Adipocyte (in vitro differentiated cells): ENCODE results near the gene USP16.
"Not testable (repeated sequence)": the region's sequence is repeated elsewhere in the genome, so short reads cannot be mapped to it uniquely, and the experiment has no call there.

Experiments used
- DNase-seq: peaks from one replicate; pipeline ENCODE4 v3.0.0-alpha.2; 2015; ENCODE audit warnings: low read depth
- H3K27me3 ChIP-seq: replicated peaks from 2 replicates; pipeline ENCODE4 v1.7.0; 2013; ENCODE audit warnings: mild to moderate bottlenecking, low read length, moderate library complexity; ENCODE audit not compliant: control insufficient read depth, insufficient read depth
- H3K36me3 ChIP-seq: 2 replicates; pipeline ENCODE4 v1.7.0; 2013; ENCODE audit warnings: low read length, mild to moderate bottlenecking, moderate library complexity; ENCODE audit not compliant: control insufficient read depth, insufficient read depth, severe bottlenecking
- H3K4me1 ChIP-seq: 2 replicates; pipeline ENCODE4 v1.7.0; 2013; ENCODE audit warnings: mild to moderate bottlenecking, low read length, moderate library complexity; ENCODE audit not compliant: control insufficient read depth, insufficient read depth
- H3K4me3 ChIP-seq: 2 replicates; pipeline ENCODE4 v1.7.0; 2013; ENCODE audit warnings: mild to moderate bottlenecking, low read length, moderate library complexity
- H3K9ac ChIP-seq: 2 replicates; pipeline ENCODE4 v1.7.0; 2013; ENCODE audit warnings: mild to moderate bottlenecking, low read length, moderate library complexity
- H3K9me3 ChIP-seq: 2 replicates; pipeline ENCODE4 v1.7.0; 2013; ENCODE audit warnings: mild to moderate bottlenecking, low read length, moderate library complexity; ENCODE audit not compliant: control insufficient read depth

USP16 gene

DNA sequence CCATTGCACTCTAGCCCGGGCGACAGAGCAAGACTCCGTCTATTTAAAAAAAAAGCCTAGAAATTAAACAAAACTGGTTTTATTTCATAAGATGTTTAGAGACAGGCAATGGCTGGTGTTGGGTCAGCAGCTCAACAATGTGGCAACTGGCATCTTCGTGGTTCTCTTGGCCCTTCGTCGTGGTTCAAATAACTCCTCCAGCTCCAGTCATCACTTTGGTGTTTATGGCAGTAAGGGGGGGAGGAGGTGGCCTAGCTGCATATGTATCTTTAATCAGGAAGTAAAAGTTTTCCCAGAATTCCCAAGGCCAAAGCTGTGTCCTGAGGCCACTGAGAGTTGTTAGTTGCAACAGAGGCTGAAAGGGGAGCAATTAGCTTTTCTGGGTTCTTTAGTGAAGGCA, 18.8 kb upstream of the USP16 start:
- Histone ChIP-seq H3K4me3 (no peak overlapping the region), H3K9ac (no peak overlapping the region), H3K4me1 (peaks cover 4% of the 10 kb centered on the region), H3K36me3 (peaks cover 34% of the 10 kb centered on the region), H3K9me3 (no peaks in the 10 kb centered on the region), H3K27me3 (no peaks in the 10 kb centered on the region)
- no peak for DNase-seq

GRCh38 chr21:29007135-29007534, 17.3 kb upstream of the USP16 start:
- H3K36me3 ChIP-seq = peaks cover 34% of the 10 kb centered on the region
- no peak for DNase-seq
- H3K9ac ChIP-seq = no peak overlapping the region
- H3K4me3 ChIP-seq = no peak overlapping the region
- H3K27me3 ChIP-seq = no peaks in the 10 kb centered on the region
- peaks cover 4% of the 10 kb centered on the region for H3K4me1 ChIP-seq
- no peaks in the 10 kb centered on the region for H3K9me3 ChIP-seq

- no peaks in the 10 kb centered on the region for H3K9me3 ChIP-seq
- H3K4me1 ChIP-seq = peaks cover 4% of the 10 kb centered on the region
- no peak overlapping the region for H3K9ac ChIP-seq
- no peak for DNase-seq
- no peaks in the 10 kb centered on the region for H3K27me3 ChIP-seq
- H3K4me3 ChIP-seq = no peak overlapping the region
- peaks cover 34% of the 10 kb centered on the region for H3K36me3 ChIP-seq
Measured at GRCh38 chr21:29007810-29008209, 16.7 kb upstream of the USP16 start.

GRCh38 chr21:29008367-29008766, 16.1 kb upstream of the USP16 start:
- DNase-seq = no peak
- Histone ChIP-seq H3K4me1 (peaks cover 4% of the 10 kb centered on the region), H3K9ac (no peak overlapping the region), H3K27me3 (no peaks in the 10 kb centered on the region), H3K4me3 (no peak overlapping the region), H3K36me3 (peaks cover 34% of the 10 kb centered on the region), H3K9me3 (no peaks in the 10 kb centered on the region)

DNA sequence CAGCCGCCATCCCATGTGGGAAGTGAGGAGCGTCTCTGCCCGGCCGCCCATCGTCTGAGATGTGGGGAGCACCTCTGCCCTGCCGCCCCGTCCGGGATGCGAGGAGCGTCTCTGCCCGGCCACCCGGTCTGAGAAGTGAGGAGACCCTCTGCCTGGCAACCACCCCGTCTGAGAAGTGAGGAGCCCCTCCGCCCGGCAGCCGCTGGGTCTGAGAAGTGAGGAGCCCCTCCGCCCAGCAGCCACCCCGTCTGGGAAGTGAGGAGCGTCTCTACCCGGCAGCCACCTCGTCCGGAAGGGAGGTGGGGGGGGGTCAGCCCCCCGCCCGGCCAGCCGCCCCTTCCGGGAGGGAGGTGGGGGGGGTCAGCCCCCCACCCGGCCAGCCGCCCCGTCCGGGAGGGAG, 13.2 kb upstream of the USP16 start:
- H3K9me3 ChIP-seq, H3K9ac ChIP-seq, H3K4me1 ChIP-seq, DNase-seq, H3K4me3 ChIP-seq, H3K27me3 ChIP-seq: not testable (repeated sequence)
- peaks cover 28% of the 10 kb centered on the region for H3K36me3 ChIP-seq

GRCh38 chr21:29017639-29018237, 6.7 kb upstream of the USP16 start:
- Histone ChIP-seq H3K9ac (peak overlapping the region; percentile 93), H3K36me3 (no peaks in the 10 kb centered on the region), H3K4me1 (peaks cover 15% of the 10 kb centered on the region), H3K27me3 (no peaks in the 10 kb centered on the region), H3K4me3 (peak overlapping the region; percentile 91), H3K9me3 (no peaks in the 10 kb centered on the region)
- no peak for DNase-seq

DNA sequence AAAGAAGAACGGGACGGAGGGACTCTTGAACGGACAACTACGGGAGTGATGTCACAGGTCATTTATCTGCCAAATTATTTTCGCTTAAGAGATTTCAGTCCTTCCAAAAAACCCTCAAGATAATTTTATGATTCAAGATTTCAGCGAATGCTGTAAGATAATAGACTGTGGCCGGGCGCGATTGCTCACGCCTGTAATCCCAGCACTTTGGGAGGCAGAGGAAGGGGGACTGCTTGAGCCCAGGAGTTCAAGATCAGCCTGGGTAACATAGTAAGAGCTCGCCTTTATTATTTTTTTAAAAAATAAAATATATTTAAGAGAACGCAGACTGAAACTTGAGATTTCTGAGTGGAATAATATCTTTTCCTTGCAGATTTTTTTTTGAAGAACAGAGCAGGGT, 5.9 kb upstream of the USP16 start:
- peak; percentile 30 for DNase-seq
- no peaks in the 10 kb centered on the region for H3K36me3 ChIP-seq
- H3K9ac ChIP-seq = peak overlapping the region; percentile 93
- no peaks in the 10 kb centered on the region for H3K9me3 ChIP-seq
- no peaks in the 10 kb centered on the region for H3K27me3 ChIP-seq
- peaks cover 15% of the 10 kb centered on the region for H3K4me1 ChIP-seq
- peak overlapping the region; percentile 91 for H3K4me3 ChIP-seq

DNA sequence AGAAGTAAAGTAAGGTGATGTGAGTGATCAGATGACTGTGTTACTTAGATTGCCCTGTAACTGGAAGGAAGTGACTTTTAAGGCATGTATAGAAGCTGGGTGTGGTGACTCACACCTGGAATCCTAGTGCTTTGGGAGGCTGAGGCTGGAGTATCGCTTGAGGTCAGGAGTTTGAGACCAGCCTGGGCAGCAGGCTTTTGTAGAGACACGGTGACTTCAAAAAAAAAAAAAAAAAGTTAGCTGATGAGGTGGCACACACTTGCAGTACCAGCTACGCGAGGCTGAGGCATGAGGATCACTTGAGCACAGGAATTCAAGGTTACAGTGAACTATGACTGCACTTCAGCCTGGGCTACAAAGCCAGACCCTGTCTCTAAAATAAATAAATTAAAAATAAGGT, 2.3 kb upstream of the USP16 start:
- Histone ChIP-seq H3K4me1 (peaks cover 24% of the 10 kb centered on the region), H3K9me3 (no peaks in the 10 kb centered on the region), H3K27me3 (no peaks in the 10 kb centered on the region), H3K9ac (no peak overlapping the region), H3K4me3 (no peak overlapping the region), H3K36me3 (no peaks in the 10 kb centered on the region)
- no peak for DNase-seq

- H3K9ac ChIP-seq = peak overlapping the region; percentile 95
- peak overlapping the region; percentile 90 for H3K4me3 ChIP-seq
- peak; percentile 50 for DNase-seq
- no peaks in the 10 kb centered on the region for H3K9me3 ChIP-seq
- H3K27me3 ChIP-seq = no peaks in the 10 kb centered on the region
- peaks cover 4% of the 10 kb centered on the region for H3K36me3 ChIP-seq
- peaks cover 20% of the 10 kb centered on the region for H3K4me1 ChIP-seq
Measured at GRCh38 chr21:29025328-29025713, 853 bp downstream of the USP16 start.

- no peak overlapping the region for H3K4me3 ChIP-seq
- peaks cover 26% of the 10 kb centered on the region for H3K36me3 ChIP-seq
- H3K4me1 ChIP-seq = peaks cover 29% of the 10 kb centered on the region
Measured at GRCh38 chr21:29029524-29029923, 5.1 kb downstream of the USP16 start.

DNA sequence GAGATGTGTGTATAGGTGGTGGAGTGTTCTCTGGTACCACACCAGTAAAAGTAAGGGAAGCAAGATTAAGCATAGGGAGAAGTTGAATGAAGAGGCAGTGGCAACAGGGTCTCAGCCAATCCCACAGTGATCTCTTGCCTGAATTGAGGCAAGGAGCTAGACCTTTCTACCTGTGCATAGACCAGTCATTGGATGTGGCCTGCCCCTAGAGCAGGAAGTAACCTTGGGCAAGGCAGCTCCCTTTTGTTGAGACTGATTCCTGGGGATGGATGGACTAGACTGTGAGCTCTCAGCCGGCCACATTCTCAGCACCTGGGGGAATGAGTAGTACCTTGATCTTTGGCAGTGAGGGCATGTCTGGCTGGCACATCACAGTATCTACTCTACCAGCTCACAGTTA, 6.4 kb downstream of the USP16 start:
- Histone ChIP-seq H3K4me1 (peaks cover 24% of the 10 kb centered on the region), H3K4me3 (no peak overlapping the region), H3K36me3 (peaks cover 36% of the 10 kb centered on the region), H3K27me3 (no peaks in the 10 kb centered on the region), H3K9ac (no peak overlapping the region), H3K9me3 (no peaks in the 10 kb centered on the region)
- no peak for DNase-seq

More at GRCh38 chr21:29029524-29029923, 5.1 kb downstream of the USP16 start:
- no peak for DNase-seq
- Histone ChIP-seq H3K9ac (peak overlapping the region; percentile 28), H3K9me3 (no peaks in the 10 kb centered on the region), H3K27me3 (no peaks in the 10 kb centered on the region)

DNA sequence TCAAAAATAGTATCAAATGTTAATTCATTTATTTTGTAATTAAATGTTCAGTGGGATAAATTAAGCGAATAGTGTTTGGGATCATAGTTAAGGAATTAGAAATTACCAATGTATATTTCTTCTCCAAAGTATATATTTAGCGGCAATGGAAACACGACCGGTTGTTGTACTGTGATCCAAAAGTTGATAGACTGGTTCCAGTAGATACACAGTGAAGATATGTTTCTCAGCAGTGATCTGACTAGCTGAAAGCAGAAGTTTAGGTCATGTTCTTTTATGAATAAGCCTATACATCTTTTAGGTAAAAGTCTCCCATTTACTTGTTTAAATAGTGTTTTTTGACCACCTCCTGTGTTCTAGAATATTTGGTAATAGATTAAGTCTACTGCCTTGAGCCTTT, 8.8 kb downstream of the USP16 start:
- H3K9ac ChIP-seq = no peak overlapping the region
- no peak overlapping the region for H3K4me3 ChIP-seq
- no peaks in the 10 kb centered on the region for H3K9me3 ChIP-seq
- no peak for DNase-seq
- H3K27me3 ChIP-seq = no peaks in the 10 kb centered on the region
- peaks cover 60% of the 10 kb centered on the region for H3K36me3 ChIP-seq
- peaks cover 20% of the 10 kb centered on the region for H3K4me1 ChIP-seq
